HEK293T (cell line): ENCODE results near the gene FAM170B.

ENCODE experiments used
- CTCF ChIA-PET: fragments of 350-600 bp; formaldehyde crosslinking; extraction: SDS; loops from one replicate; lab custom pipeline; 2021; ENCODE audit warnings: antibody characterized with exemption, inconsistent platforms; lab: Yijun Ruan, JAX
- POLR2A ChIA-PET: fragments of 350-600 bp; formaldehyde crosslinking; extraction: SDS; loops from one replicate; lab custom pipeline; 2020; ENCODE audit warnings: antibody characterized with exemption, inconsistent platforms; lab: Yijun Ruan, JAX
- DNase-seq: peaks from one replicate; pipeline ENCODE4 v3.0.0; 2012; ENCODE audit warnings: mixed read lengths; ENCODE audit errors: extremely low spot score
- ARNT ChIP-seq: fragments of 450-650 bp; IDR thresholded peaks from 2 replicates; pipeline ENCODE4 v1.6.1; 2017; ENCODE audit warnings: mild to moderate bottlenecking
- BHLHE40 ChIP-seq: fragments of 450-650 bp; IDR thresholded peaks from 2 replicates; pipeline ENCODE4 v1.6.1; 2016; ENCODE audit warnings: mild to moderate bottlenecking, moderate library complexity, borderline replicate concordance
- CTBP1 ChIP-seq: fragments of 450-650 bp; IDR thresholded peaks from 2 replicates; pipeline ENCODE4 v1.6.1; 2016; ENCODE audit warnings: borderline replicate concordance
- ELF4 ChIP-seq: fragments of 450-650 bp; IDR thresholded peaks from 2 replicates; pipeline ENCODE4 v1.6.1; 2017; ENCODE audit warnings: antibody characterized with exemption
- FOXA1 ChIP-seq: fragments of 450-650 bp; IDR thresholded peaks from 2 replicates; pipeline ENCODE4 v1.6.1; 2016; ENCODE audit warnings: mild to moderate bottlenecking
- FOXK2 ChIP-seq: fragments of 450-650 bp; IDR thresholded peaks from 2 replicates; pipeline ENCODE4 v1.6.1; 2016; ENCODE audit warnings: mild to moderate bottlenecking
- FOXM1 ChIP-seq: fragments of 450-650 bp; IDR thresholded peaks from 2 replicates; pipeline ENCODE4 v1.6.1; 2017; ENCODE audit warnings: mild to moderate bottlenecking, borderline replicate concordance
- HDGF ChIP-seq: fragments of 450-650 bp; IDR thresholded peaks from 2 replicates; pipeline ENCODE4 v1.6.1; 2017; ENCODE audit warnings: antibody characterized with exemption, borderline replicate concordance
- L3MBTL2 ChIP-seq: fragments of 450-650 bp; conservative IDR thresholded peaks from 2 replicates; pipeline ENCODE4 v1.6.1; 2016; ENCODE audit warnings: mild to moderate bottlenecking
- LEF1 ChIP-seq: fragments of 450-650 bp; IDR thresholded peaks from 2 replicates; pipeline ENCODE4 v1.6.1; 2017; ENCODE audit warnings: mild to moderate bottlenecking, borderline replicate concordance
- NFRKB ChIP-seq: fragments of 450-650 bp; IDR thresholded peaks from 2 replicates; pipeline ENCODE4 v1.6.1; 2016; ENCODE audit warnings: mild to moderate bottlenecking, moderate library complexity
- SP1 ChIP-seq: fragments of 450-650 bp; IDR thresholded peaks from 2 replicates; pipeline ENCODE4 v1.6.1; 2017
- SUZ12 ChIP-seq: fragments of 450-650 bp; IDR thresholded peaks from 2 replicates; pipeline ENCODE4 v1.6.1; 2016; ENCODE audit warnings: mild to moderate bottlenecking
- TARDBP ChIP-seq: fragments of 450-650 bp; IDR thresholded peaks from 2 replicates; pipeline ENCODE4 v1.6.1; 2016
- ZNF384 ChIP-seq: fragments of 450-650 bp; IDR thresholded peaks from 2 replicates; pipeline ENCODE4 v1.6.1; 2016
- TF ChIP-seq, protein P1 (sequence below): fragments of 450-650 bp; IDR thresholded peaks from 2 replicates; pipeline ENCODE4 v1.6.1; 2016

Gene FAM170B

DNA sequence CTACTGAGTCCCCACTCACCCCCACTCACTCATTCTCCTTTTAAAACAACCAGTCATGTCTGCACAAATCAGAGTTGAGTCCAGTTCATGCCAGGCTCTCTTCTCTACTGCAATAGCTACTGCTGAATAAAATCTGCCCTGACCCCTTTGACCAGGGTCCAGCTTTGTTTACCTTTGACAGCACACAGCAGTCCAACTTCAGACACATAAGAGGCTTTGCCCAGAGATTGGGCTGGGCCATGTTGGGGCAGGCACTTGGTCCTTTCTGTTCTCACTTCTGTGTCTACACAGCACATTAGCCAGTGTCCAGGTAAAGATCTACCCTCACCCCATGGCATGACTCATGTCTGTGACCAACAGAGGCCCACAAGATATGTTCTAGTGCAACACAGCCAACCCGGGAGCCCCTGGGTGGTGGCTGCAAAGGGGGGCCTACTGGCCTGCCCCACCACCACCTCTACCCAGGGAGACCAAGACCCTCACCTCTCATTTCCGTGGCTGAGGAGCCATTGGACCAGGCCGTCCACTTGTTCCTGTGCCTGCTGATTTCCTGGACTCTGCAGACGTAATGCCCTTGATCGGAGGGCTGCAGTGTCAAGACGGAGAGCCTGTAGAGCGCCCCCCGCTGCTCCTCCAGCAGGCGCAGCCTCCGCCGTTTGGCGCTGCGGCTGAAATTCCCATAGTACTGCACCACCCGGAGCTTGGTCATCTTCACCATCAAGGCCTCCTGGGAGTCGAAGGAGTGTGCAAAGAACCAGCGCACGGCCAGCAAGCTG is 26.5 kb downstream of the FAM170B start:
- no peak for DNase-seq
- ChIA-PET CTCF (no interaction called here), POLR2A (no interaction called here)
- TF ChIP-seq LEF1 (no peak), ZNF384 (no peak)

DNA sequence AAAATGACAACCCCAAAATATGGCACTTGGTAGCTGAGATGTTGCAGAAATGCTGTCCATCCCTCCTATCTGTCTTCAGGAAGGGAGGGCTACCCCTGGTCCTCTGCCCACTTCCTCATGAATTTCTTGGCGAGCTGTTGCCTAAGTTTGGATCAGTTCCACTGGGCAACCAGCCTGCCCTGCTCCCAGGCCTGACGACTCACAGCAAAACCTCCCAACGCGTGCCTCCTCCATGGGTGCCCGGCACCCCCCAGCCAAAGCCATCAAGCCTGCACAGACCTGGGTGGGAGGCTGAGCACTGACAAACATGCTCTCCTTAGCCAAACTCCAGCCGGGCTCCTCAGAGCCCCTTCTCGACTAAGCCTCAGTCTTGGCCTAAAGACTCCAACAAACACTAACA is 27.4 kb downstream of the FAM170B start:
- DNase-seq = no peak
- TF ChIP-seq L3MBTL2 = no peak
- no peak for TF ChIP-seq NFRKB
- no peak for TF ChIP-seq ARNT
- no peak for TF ChIP-seq LEF1
- TF ChIP-seq ELF4 = no peak
- TF ChIP-seq FOXK2 = no peak
- TF ChIP-seq FOXM1 = no peak
- no peak for TF ChIP-seq FOXA1
- TF ChIP-seq ZNF384 = no peak
- no peak for TF ChIP-seq TARDBP
- no peak for TF ChIP-seq SP1
- no peak for TF ChIP-seq SUZ12
- TF ChIP-seq, protein P1, sequence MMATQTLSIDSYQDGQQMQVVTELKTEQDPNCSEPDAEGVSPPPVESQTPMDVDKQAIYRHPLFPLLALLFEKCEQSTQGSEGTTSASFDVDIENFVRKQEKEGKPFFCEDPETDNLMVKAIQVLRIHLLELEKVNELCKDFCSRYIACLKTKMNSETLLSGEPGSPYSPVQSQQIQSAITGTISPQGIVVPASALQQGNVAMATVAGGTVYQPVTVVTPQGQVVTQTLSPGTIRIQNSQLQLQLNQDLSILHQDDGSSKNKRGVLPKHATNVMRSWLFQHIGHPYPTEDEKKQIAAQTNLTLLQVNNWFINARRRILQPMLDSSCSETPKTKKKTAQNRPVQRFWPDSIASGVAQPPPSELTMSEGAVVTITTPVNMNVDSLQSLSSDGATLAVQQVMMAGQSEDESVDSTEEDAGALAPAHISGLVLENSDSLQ = no peak
- TF ChIP-seq BHLHE40 = no peak
- TF ChIP-seq HDGF = no peak
- no peak for TF ChIP-seq CTBP1
- POLR2A ChIA-PET = no interaction called here
- CTCF ChIA-PET = no interaction called here

DNA sequence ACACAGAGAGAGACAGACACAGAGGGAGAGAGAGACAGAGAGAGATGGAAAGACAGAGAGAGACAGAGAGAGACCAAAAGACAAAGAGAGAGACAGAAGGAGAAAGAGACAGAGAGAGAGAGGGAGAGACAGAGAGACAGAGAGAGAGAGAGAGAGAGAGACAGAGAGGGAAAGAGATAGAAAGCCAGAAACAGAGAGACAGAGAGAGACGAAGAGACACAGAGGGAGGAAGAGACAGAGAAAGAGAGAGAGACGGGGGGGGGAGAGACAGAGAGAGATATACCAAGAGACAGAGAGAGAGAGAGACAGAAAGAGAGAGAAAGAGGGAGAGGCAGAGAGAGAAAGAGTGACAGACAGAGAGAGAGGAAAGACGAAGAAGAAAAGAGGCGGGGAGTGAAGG is 28.7 kb downstream of the FAM170B start:
- POLR2A ChIA-PET = no interaction called here
- CTCF ChIA-PET = no interaction called here
- TF ChIP-seq LEF1 (no peak), BHLHE40 (no peak), ELF4 (no peak), CTBP1 (no peak), FOXA1 (no peak), SP1 (no peak), NFRKB (no peak), FOXM1 (no peak), L3MBTL2 (no peak), HDGF (no peak)
- TF ChIP-seq, protein P1 = no peak
- DNase-seq = no peak

- ChIA-PET POLR2A (no interaction called here), CTCF (no interaction called here)
- TF ChIP-seq CTBP1 (no peak), FOXA1 (no peak), SUZ12 (no peak), ARNT (no peak), ZNF384 (no peak), FOXM1 (no peak), SP1 (no peak), LEF1 (no peak), TARDBP (no peak), NFRKB (no peak), BHLHE40 (no peak), HDGF (no peak), FOXK2 (no peak), L3MBTL2 (no peak), ELF4 (no peak)
- TF ChIP-seq, protein P1 = no peak
- no peak for DNase-seq
Measured at GRCh38 chr10:49104323-49104722, 29.5 kb downstream of the FAM170B start.

- no peak for DNase-seq
- ChIA-PET CTCF (no interaction called here), POLR2A (no interaction called here)
- TF ChIP-seq ZNF384 (no peak), SP1 (no peak)
Measured at GRCh38 chr10:49103761-49104160, 30.1 kb downstream of the FAM170B start.

GRCh38 chr10:49099046-49099445 is 34.8 kb downstream of the FAM170B start:
- TF ChIP-seq, protein P1 = no peak
- TF ChIP-seq FOXM1 (no peak), ZNF384 (no peak), ELF4 (no peak), LEF1 (no peak), L3MBTL2 (no peak), TARDBP (no peak), SP1 (no peak), ARNT (no peak), NFRKB (no peak), CTBP1 (no peak), HDGF (no peak), BHLHE40 (no peak), FOXK2 (no peak), FOXA1 (no peak)
- DNase-seq = no peak
- ChIA-PET POLR2A (no interaction called here), CTCF (no interaction called here)
